BLaER1 treated with 17β-estradiol and CSF1 and Interleukin-3, amounts not matched to agents 10 nM and 100 nM (cell line): ENCODE measurements around the gene PDE6A.
"Not testable (repeated sequence)": the region's sequence is repeated elsewhere in the genome, so short reads cannot be mapped to it uniquely, and the experiment has no call there.

Experiments
- H3K27ac ChIP-seq, 11 experiments: shearing (Covaris generic); formaldehyde crosslinking; 2 replicates each; pipeline ENCODE4 v1.8.1; 2022
- H3K27me3 ChIP-seq, 11 experiments: shearing (Covaris generic); formaldehyde crosslinking; 2 replicates each; pipeline ENCODE4 v1.8.1; 2022
- H3K36me3 ChIP-seq, 11 experiments: shearing (Covaris generic); formaldehyde crosslinking; 2 replicates each; pipeline ENCODE4 v1.8.1; 2022
- H3K4me1 ChIP-seq, 10 experiments: shearing (Covaris generic); formaldehyde crosslinking; 2 replicates each; pipeline ENCODE4 v1.8.1; 2022
- H3K4me2 ChIP-seq, 11 experiments: shearing (Covaris generic); formaldehyde crosslinking; 2 replicates each; pipeline ENCODE4 v1.8.1; 2022
- H3K4me3 ChIP-seq, 10 experiments: shearing (Covaris generic); formaldehyde crosslinking; 2 replicates each; pipeline ENCODE4 v1.8.1; 2022
- H3K9ac ChIP-seq, 11 experiments: shearing (Covaris generic); formaldehyde crosslinking; 2 replicates each; pipeline ENCODE4 v1.8.1; 2022
- H3K9me3 ChIP-seq, 11 experiments: shearing (Covaris generic); formaldehyde crosslinking; replicated peaks in 1 of 11; 2 replicates each; pipeline ENCODE4 v1.8.1; 2022
- H4K20me1 ChIP-seq, 11 experiments: shearing (Covaris generic); formaldehyde crosslinking; 2 replicates each; pipeline ENCODE4 v1.8.1; 2022
- Cebpa-rat ChIP-seq, 11 experiments: shearing (Covaris generic); IDR thresholded peaks; 2 replicates each; pipeline ENCODE4 v1.8.1; 2022

Gene PDE6A

DNA sequence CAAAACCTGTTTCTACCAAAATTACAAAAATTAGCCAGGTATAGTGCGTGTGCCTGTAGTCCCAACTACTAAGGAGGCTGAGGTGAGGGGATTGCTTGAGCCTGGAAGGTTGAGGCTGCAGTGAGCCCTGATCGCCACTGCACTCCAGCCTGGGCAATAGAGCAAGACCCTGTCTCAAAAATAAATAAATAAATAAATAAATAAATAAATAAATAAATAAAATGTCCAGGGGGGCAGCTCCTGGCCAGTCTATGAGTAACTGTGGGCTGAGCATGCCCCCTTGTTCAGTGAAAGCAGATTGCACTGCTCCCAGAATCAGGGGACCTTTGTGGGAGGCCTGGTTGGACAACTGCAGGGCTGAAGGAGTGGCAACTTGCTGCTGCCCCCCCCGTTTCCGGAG is 62.7 kb downstream of the PDE6A start:
- H3K4me3 ChIP-seq = no peak overlapping the region

DNA sequence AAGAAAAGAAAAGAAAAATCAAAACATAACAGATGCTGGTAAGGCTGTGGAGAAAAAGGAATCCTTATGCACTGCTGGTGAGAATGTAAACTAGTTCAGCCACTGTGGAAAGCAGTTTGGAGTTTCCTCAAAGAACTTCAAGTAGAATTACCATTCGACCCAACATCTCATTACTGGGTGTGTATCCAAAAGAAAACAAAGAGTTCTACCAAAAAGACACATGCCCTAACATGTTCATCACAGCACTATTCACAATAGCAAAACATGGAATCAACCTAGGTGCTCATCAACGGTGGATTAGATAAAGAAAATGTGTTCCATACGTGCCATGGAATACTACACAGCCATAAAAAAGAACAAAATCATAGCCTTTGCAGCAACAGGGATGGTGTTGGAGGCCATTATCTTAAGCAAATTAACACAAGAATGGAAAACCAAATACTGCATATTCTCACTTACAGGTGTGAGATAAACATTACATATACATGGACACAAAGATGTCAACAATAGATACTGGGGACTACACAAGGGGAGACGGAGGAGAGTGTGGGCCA is 63.4 kb downstream of the PDE6A start:
- Histone ChIP-seq H3K27me3 (no peaks in the 10 kb centered on the region), H3K36me3 (no peaks in the 10 kb centered on the region), H3K4me2 (no peak overlapping the region), H4K20me1 (no peaks in the 10 kb centered on the region), H3K9me3 (peaks cover 0 to 7% (median 0%) of the 10 kb centered on the region in 11 experiments; a peak in 1 of 22 replicates), H3K4me1 (no peaks in the 10 kb centered on the region), H3K9ac (no peak overlapping the region), H3K4me3 (no peak overlapping the region), H3K27ac (no peak overlapping the region)
- no peak for TF ChIP-seq Cebpa-rat (IDR thresholded peaks at IDR 0.05)

More for the DNA sequence above, 62.7 kb downstream of the PDE6A start:
- no peak overlapping the region for H3K4me2 ChIP-seq
- H3K27ac ChIP-seq = no peak overlapping the region
- no peak overlapping the region for H3K9ac ChIP-seq
- no peaks in the 10 kb centered on the region for H3K36me3 ChIP-seq
- H4K20me1 ChIP-seq = no peaks in the 10 kb centered on the region
- TF ChIP-seq Cebpa-rat (IDR thresholded peaks at IDR 0.05) = no peak
- H3K27me3 ChIP-seq = no peaks in the 10 kb centered on the region
- peaks cover 0 to 7% (median 0%) of the 10 kb centered on the region in 11 experiments; a peak in 1 of 22 replicates for H3K9me3 ChIP-seq
- no peaks in the 10 kb centered on the region for H3K4me1 ChIP-seq

DNA sequence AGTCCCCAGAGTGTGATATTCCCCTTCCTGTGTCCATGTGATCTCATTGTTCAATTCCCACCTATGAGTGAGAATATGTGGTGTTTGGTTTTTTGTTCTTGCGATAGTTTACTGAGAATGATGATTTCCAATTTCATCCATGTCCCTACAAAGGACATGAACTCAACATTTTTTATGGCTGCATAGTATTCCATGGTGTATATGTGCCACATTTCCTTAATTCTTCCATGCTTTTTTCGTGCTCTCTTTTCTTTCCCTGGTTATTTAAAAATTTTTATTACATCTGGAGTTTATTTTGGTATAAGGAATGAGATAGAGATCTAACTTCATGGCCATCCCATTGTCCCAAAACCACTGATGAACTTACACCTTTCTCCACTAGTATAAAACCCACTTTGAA is 65.0 kb downstream of the PDE6A start:
- not testable (repeated sequence) for H3K27ac ChIP-seq, H3K4me3 ChIP-seq, H3K9me3 ChIP-seq, H3K27me3 ChIP-seq, H3K36me3 ChIP-seq, H3K4me1 ChIP-seq, H3K4me2 ChIP-seq, H4K20me1 ChIP-seq, H3K9ac ChIP-seq

DNA sequence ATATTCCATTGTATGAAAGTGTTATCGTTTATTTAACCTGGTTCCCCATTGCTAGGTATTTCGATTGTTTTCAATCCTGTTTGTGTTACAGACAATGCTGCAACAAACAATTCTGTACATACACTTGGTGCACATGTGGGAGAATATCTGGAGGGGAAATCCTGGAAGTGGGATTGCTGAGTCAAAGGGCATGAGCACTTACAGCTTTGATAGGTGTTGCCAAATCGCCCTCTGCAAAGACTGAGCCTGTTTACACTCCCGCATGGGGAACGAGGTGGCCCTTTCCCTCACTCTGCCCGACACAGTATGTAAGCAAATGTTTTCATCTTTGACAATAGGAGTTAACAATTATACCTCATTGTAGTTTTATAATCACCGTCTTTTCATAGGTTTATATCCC is 66.2 kb downstream of the PDE6A start:
- Histone ChIP-seq H3K4me1 (no peaks in the 10 kb centered on the region), H3K4me3 (no peak overlapping the region), H3K27me3 (no peaks in the 10 kb centered on the region), H4K20me1 (no peaks in the 10 kb centered on the region), H3K4me2 (no peak overlapping the region), H3K9ac (no peak overlapping the region), H3K36me3 (no peaks in the 10 kb centered on the region), H3K27ac (no peak overlapping the region), H3K9me3 (peaks cover 0 to 7% (median 0%) of the 10 kb centered on the region in 11 experiments; a peak in 1 of 22 replicates)
- no peak for TF ChIP-seq Cebpa-rat (IDR thresholded peaks at IDR 0.05)

DNA sequence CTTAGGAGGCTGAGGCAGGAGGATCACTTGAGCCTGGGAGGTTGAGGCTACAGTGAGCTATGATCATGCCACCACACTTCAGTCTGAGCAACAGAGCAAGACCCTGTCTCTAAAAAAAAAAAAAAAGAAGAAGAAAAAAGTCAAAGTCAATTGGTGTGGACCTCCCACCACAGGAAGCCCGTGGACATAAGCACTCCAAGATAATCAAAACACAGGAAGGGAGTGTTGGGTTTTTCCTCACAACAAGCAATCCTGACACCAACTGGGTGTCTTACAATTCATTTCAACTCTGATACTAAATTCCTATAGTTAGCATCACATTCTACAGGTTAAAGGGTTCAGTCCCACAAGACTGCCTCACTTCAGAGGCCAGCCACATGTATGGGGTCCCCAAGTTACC is 70.7 kb downstream of the PDE6A start:
- no peaks in the 10 kb centered on the region for H3K36me3 ChIP-seq
- H3K27me3 ChIP-seq = no peaks in the 10 kb centered on the region
- H3K9me3 ChIP-seq = no peaks in the 10 kb centered on the region
- H3K9ac ChIP-seq = no peak overlapping the region
- TF ChIP-seq Cebpa-rat (IDR thresholded peaks at IDR 0.05) = no peak
- H3K4me3 ChIP-seq = no peak overlapping the region
- no peak overlapping the region for H3K4me2 ChIP-seq
- H3K4me1 ChIP-seq = peaks cover 0 to 7% (median 0%) of the 10 kb centered on the region in 10 experiments; a peak in 3 of 20 replicates
- no peak overlapping the region for H3K27ac ChIP-seq
- no peaks in the 10 kb centered on the region for H4K20me1 ChIP-seq

DNA sequence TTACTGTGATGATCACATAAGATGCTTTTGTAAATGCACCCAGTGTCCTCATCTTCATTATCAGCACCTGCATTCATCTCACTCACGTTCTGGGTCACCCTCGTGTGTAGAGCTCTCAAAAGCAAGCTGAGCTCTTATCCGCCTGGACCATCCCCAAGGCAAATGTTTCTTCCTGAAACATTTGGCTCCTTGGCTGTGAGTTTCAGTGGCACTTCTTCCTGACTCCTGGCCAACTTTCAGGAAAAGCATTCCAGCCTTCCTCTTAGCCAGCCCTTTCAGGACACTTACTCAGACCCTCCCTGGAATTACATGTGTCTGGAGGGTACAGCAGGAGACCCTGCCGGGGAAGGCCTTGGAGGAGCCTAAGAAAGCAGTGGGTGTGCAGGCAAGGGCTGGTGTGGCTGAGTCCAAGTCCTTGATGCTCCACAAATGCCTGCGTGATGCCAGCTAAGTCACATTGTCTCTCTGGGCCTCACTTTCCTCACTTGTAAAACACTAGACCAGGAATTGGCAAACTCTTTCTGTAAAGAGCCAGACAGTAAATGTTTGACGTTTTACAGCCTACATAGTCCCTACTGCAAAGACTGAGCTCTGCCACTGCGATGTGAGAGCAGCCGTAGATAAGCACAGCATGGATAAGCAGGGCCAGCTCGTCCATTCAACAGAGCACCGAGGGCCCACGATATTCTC is 72.1 kb downstream of the PDE6A start:
- no peak overlapping the region for H3K27ac ChIP-seq
- H4K20me1 ChIP-seq = no peaks in the 10 kb centered on the region
- H3K4me1 ChIP-seq = peaks cover 0 to 7% (median 0%) of the 10 kb centered on the region in 10 experiments; a peak in 3 of 20 replicates
- no peaks in the 10 kb centered on the region for H3K9me3 ChIP-seq
- TF ChIP-seq Cebpa-rat (IDR thresholded peaks at IDR 0.05) = no peak
- H3K36me3 ChIP-seq = no peaks in the 10 kb centered on the region
- no peak overlapping the region for H3K4me2 ChIP-seq
- no peaks in the 10 kb centered on the region for H3K27me3 ChIP-seq
- no peak overlapping the region for H3K4me3 ChIP-seq
- no peak overlapping the region for H3K9ac ChIP-seq

DNA sequence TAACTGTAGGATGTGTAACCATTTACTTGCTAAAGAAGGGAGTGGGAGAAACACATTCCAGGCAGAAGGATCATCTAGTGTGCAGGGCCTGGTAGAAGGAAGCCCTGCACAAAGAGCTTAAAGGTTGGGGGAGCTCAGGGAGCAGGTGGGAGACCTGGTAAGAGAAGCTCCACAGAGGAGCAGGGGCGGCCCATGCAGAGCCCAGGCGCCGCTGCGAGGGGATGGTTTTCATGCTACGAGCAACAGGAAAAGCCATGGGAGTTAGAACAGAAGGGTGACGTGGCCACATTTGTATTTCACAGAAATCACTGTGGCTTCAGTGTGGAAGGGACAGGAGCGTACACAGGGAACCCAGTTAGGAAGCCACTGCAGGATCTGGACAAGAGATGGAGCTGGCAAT is 73.1 kb downstream of the PDE6A start:
- no peaks in the 10 kb centered on the region for H4K20me1 ChIP-seq
- no peak overlapping the region for H3K4me3 ChIP-seq
- H3K4me1 ChIP-seq = peaks cover 0 to 7% (median 0%) of the 10 kb centered on the region in 10 experiments; a peak in 3 of 20 replicates
- H3K27ac ChIP-seq = no peak overlapping the region
- H3K9me3 ChIP-seq = no peaks in the 10 kb centered on the region
- H3K36me3 ChIP-seq = no peaks in the 10 kb centered on the region
- no peak overlapping the region for H3K9ac ChIP-seq
- H3K4me2 ChIP-seq = no peak overlapping the region
- H3K27me3 ChIP-seq = no peaks in the 10 kb centered on the region
- no peak for TF ChIP-seq Cebpa-rat (IDR thresholded peaks at IDR 0.05)

DNA sequence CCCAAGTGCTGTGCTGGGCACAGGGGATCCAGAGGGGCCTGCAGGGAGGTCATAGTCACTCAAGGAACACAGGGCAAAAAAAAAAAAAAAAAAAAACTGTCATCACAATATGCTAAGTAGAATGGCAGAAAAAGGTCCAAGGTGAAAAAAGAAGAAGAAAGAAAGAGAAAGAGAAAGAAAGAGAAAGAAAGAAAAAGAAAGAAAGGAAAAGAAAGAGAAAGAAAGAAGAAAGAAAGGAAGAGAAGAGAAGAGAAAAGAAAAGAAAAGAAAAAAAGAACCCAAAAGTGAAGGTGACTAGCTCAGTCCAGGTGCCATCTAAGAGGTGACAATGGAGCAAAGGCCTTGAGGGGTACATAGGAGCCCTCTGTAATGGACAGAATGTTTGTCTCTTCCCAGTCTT is 73.9 kb downstream of the PDE6A start:
- Histone ChIP-seq H4K20me1 (no peaks in the 10 kb centered on the region), H3K4me1 (peaks cover 0 to 7% (median 0%) of the 10 kb centered on the region in 10 experiments; a peak in 3 of 20 replicates), H3K9me3 (no peaks in the 10 kb centered on the region), H3K27me3 (no peaks in the 10 kb centered on the region), H3K27ac (no peak overlapping the region), H3K9ac (no peak overlapping the region), H3K36me3 (no peaks in the 10 kb centered on the region), H3K4me3 (no peak overlapping the region), H3K4me2 (no peak overlapping the region)
- no peak for TF ChIP-seq Cebpa-rat (IDR thresholded peaks at IDR 0.05)

DNA sequence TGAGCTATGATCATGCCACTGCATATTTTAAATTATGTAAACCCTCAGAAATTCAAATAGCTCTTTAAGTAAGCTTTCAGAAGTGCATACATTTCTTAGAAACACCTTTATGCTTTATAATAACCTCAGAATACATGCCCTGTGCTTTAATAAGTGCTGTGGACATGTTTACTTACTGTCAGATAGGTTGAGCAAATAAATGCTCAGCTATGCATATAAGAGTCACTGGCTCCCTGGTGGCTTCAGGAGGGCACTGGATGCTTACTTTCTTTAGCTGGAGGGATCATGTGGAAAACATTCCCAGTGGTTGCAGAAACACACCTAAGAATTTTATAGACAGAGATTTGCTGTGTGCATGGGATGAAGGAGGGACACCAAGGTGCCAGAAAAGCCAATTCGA is 74.4 kb downstream of the PDE6A start:
- Histone ChIP-seq H3K36me3 (no peaks in the 10 kb centered on the region), H3K4me1 (peaks cover 0 to 7% (median 0%) of the 10 kb centered on the region in 10 experiments; a peak in 3 of 20 replicates), H3K27ac (no peak overlapping the region), H3K9me3 (no peaks in the 10 kb centered on the region), H3K4me2 (no peak overlapping the region), H3K4me3 (no peak overlapping the region), H3K9ac (no peak overlapping the region), H3K27me3 (no peaks in the 10 kb centered on the region), H4K20me1 (no peaks in the 10 kb centered on the region)
- no peak for TF ChIP-seq Cebpa-rat (IDR thresholded peaks at IDR 0.05)

DNA sequence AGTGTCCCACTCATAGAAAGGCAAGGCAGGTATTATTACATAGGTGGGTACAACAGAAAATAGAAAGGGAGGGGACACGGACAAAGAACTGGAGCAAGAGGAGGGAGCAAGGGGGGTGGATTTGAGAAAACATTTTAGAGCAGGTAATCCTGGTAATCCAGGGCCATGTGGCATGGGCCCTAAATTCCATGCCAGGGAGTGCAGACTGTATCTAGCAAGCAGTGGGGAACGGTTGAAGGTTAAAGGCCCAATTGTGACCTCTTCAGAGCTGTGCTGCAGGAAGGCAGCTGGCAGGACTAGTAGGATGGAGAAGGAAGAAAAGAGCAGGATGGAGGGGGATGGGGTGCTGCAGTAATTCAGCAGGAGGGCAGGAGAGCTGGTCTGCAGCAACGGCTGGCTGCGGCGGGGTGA is 75.2 kb downstream of the PDE6A start:
- Histone ChIP-seq H4K20me1 (no peaks in the 10 kb centered on the region), H3K9ac (no peak overlapping the region), H3K4me3 (no peak overlapping the region), H3K4me1 (peaks cover 0 to 7% (median 0%) of the 10 kb centered on the region in 10 experiments; a peak in 3 of 20 replicates), H3K27me3 (no peaks in the 10 kb centered on the region), H3K36me3 (no peaks in the 10 kb centered on the region), H3K9me3 (no peaks in the 10 kb centered on the region), H3K4me2 (no peak overlapping the region), H3K27ac (no peak overlapping the region)
- no peak for TF ChIP-seq Cebpa-rat (IDR thresholded peaks at IDR 0.05)
